AG10803 (cell line): Measurements from ENCODE around the gene COL23A1.

Source experiments
- DNase-seq: peaks from one replicate; pipeline ENCODE4 v3.0.0; 2010; ENCODE audit warnings: low read depth
- H3K4me3 ChIP-seq: 2 replicates; pipeline ENCODE4 v1.5.1; 2011; ENCODE audit warnings: mild to moderate bottlenecking, low read length, control low read depth
- TF ChIP-seq, protein P1 (sequence below): conservative IDR thresholded peaks from 2 replicates; pipeline ENCODE4 v1.5.1; 2011; ENCODE audit warnings: mild to moderate bottlenecking, low read length, control low read depth, inconsistent platforms

COL23A1 gene

DNA sequence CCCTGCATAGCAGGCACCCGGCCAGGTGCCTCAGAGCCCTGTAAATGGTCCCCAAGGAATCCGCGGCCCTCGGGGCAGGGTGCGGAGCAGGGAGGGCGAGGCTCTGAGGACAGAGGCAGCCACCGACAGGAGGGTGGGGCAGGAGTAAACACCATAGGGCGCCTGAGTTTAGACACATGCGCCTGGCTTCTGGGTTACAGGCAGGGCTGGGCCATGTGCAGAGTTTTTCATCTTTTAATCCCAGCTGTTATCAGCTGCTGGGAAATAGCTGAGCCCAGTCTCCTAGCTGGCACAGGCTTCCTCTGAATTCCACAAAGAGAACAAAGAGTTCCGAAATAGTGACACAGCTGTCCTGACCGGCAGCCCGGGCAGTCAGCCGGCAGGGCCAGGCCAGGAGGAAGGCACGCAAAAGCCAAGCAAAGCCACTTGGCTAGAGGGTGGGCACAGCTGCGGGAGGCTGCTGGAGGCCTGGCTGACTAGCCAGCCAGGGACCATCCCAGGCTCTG, 258.6 kb downstream of the COL23A1 start:
- peak; percentile 23 for DNase-seq
- TF ChIP-seq, protein P1, sequence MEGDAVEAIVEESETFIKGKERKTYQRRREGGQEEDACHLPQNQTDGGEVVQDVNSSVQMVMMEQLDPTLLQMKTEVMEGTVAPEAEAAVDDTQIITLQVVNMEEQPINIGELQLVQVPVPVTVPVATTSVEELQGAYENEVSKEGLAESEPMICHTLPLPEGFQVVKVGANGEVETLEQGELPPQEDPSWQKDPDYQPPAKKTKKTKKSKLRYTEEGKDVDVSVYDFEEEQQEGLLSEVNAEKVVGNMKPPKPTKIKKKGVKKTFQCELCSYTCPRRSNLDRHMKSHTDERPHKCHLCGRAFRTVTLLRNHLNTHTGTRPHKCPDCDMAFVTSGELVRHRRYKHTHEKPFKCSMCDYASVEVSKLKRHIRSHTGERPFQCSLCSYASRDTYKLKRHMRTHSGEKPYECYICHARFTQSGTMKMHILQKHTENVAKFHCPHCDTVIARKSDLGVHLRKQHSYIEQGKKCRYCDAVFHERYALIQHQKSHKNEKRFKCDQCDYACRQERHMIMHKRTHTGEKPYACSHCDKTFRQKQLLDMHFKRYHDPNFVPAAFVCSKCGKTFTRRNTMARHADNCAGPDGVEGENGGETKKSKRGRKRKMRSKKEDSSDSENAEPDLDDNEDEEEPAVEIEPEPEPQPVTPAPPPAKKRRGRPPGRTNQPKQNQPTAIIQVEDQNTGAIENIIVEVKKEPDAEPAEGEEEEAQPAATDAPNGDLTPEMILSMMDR: no peak
- no peak overlapping the region for H3K4me3 ChIP-seq

DNA sequence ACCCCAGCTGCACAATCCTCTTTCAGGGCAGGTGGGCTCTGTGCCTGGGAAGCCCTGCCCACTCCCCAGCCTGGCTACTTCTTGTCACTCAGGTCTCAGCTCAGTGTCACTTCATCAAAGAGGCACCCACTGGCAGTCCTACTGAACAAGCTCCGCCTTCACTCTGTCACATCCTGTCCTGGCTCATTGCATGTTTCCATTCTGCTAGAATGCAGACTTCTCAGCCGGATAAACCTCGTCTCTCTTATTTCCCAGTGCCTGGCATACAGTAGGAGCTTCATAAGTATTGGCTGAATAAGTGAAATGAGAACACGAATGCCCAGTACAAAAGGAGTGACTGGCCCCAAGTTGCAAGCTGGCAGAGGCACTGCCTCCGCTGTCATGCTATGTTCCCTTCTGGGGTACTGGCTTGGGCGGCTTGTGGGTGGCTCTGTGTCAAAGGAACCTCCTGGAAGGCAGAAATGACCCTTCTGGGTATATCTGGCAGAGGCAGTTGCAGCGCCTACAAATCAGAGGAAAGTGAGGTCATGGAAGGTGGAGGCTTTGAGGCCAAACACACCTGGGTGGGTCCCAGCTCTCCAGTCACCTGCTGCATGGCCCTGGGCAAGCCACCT, 259.3 kb downstream of the COL23A1 start:
- TF ChIP-seq, protein P1: no peak
- H3K4me3 ChIP-seq: no peak overlapping the region
- no peak for DNase-seq

DNA sequence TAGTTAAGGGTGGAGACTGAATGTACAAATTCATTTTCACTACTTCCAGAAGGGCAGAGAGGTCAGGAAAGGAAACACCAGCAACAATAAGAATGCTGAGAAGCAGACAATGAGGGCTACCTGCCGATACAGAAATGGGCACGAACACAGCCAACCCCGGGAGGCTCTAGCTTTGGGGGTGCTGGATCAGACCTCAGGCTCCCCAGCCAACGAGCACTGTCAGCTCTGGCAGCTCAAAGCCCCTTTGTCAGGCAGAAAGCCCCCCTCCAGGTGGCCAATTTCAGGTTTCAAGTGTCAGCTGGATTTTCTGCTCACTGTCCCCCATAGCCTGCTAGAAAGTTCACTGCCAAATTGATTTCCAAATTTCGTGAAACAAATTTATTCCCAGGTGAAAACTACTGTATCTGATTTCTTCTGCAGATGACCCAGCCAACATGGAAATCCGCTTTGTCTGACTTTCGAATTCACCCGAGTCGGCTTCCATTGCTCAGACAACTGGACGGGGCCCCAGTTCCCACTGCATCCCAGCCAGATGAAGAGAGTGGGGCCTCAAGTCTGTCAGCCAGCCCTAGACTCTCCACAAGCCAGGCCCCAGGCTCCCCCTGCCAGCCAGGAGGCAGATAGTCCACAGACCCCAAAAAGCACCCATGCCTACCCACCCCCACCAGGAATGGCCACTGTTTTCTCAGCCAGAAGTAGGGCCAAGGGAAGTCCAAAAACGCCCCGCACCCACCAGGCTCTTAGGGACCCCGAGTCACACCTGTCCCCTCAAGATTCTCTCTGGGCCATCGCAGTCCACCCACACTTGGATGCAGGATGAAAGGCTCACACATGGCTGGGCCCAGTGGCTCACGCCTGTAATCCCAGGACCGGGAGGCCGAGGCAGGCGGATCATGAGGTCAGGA, 261.1 kb downstream of the COL23A1 start:
- no peak for DNase-seq
- TF ChIP-seq, protein P1: no peak
- no peak overlapping the region for H3K4me3 ChIP-seq

DNA sequence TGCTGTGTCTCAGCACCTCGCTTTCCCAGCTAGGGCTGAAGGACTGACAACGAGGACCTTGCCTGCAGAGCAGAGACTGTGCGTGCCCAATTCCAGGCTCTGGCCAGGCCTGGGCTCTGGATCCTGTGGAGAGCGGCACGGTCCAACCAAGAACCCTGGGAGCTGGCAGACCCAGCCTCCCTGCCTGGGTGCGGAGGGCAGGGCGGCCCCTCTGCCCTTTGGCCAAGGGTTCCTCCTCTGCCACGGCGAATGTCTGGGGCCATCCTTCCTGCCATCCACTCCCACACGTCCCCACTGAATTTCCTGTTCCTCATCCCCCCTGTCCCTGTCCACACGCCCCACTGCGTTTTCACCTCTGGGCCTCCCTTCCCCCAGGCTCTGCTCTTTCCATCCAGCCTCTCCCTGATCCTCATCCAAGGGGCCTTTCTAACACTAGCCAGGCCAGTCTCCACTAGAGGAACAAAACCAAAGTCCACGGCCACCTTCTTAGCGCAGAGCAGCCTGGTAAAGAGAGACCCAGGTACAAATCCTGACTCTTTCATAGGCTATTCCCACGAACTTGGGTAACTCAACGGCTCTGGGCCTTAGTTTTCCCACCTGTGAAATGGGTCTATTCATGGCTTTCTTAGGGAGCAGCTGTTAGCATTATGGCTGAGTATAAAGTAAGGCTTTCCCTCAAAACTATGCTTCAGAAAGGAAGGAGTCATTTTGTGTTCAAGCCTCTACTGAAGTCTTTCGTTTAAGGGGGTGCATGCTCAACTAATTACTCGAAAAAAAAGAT, 262.1 kb downstream of the COL23A1 start:
- TF ChIP-seq, protein P1: no peak
- no peak overlapping the region for H3K4me3 ChIP-seq
- DNase-seq: no peak

DNA sequence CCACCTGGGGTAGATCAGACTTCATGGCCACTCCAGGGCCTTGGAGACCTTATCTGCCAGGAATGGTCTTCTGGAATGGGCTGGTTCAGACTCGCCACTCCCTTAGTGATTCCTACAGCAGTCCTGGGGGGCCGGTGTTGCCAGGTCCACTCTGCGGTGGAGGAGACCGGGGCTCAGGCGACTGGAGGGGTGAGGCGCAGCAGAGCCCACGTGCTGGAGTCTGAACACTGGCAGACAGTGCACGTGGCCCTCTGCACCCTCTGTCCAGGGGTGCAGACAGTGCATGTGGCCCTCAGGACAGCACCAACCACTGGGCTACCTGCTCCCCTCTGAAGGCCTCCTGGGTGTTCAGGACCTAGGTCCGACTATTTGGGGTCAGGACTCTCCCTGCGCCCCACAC, 262.7 kb downstream of the COL23A1 start:
- H3K4me3 ChIP-seq: no peak overlapping the region
- no peak for DNase-seq
- TF ChIP-seq, protein P1: no peak

DNA sequence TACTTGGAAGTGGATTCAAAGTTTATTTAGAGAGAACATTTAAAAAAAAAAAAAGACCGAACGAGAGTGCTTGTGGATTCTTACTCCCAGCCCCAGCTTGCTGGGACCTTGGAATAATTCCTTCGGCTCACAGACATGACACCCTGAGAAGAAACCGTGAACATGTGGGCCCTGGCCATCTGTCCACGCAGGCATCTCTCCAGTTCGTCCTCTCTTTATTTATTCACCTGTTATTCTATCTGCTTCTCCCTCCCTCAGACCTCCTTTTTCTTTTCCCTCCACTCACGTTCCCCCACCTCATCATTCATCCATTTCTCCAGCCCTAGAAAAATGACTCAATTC, 263.8 kb downstream of the COL23A1 start:
- TF ChIP-seq, protein P1: no peak
- DNase-seq: no peak
- H3K4me3 ChIP-seq: no peak overlapping the region
